Keratinocyte (primary cell): Measurements from ENCODE around the gene TNFRSF11A.

Experiments used
- CTCF ChIP-seq, 3 experiments: IDR thresholded peaks in 1 of 3; conservative IDR thresholded peaks in 1 of 3; optimal IDR thresholded peaks in 1 of 3; 2 replicates in 2 of 3; 3 replicates in 1 of 3; pipeline versions ENCODE3 to v1.5.1; 2011; ENCODE audit warnings: low read length in 3 of 3, mild to moderate bottlenecking in 3 of 3, moderate library complexity in 2 of 3, control low read depth in 1 of 3, inconsistent platforms in 1 of 3; ENCODE audit not compliant: insufficient read depth in 2 of 3; ENCODE audit errors: extremely low read depth in 1 of 3
- EZH2 ChIP-seq: IDR thresholded peaks from one replicate; pipeline ENCODE4 v1.6.1; 2012; ENCODE audit warnings: inconsistent platforms, mild to moderate bottlenecking, low read length, moderate library complexity

- TF ChIP-seq CTCF (optimal IDR thresholded peaks at IDR 0.05 in 1 of 3, IDR thresholded peaks at IDR 0.05 in 1 of 3, conservative IDR thresholded peaks at IDR 0.05 in 1 of 3; ENCODE audit: extremely low read depth in 1 of 3, insufficient read depth in 2 of 3, low read length in 3 of 3) (no peak), EZH2 (no peak)
These were observed 20.8 kb downstream of the TNFRSF11A start for GRCh38 chr18:62345909-62346308.
